ENCODE data around the gene VPS4B. TPM values are rescaled to one million over a fixed set of nuclear protein-coding genes. Genes with fewer than 3 reads are reported as not detected.

The VPS4B gene
- total RNA-seq, 1 donor from 2014 or later, result 50.8 TPM

DNA sequence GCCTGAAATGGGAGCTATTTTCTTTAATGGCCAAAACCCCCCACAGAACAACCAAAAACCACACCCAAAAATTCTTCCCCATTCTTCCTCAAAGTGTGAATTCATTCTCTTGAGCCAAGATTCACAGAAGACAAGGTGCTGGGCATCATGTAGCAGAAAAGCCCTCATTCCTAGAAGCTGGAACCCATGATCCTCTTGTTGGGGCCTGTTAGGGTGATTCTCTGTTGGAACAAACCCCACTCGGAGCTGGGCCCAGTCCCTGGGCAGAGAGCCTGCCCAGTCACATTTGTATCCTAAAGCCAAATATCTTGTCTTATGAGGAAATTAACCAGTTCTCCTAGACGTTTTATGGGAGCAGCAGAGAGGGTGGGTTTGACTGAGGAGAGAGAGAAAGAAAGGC, 22.8 kb upstream of the VPS4B start:
- intact Hi-C loops (cut with micrococcal nuclease), result no loop called here
- Mint-ChIP-seq H3K4me1 (no peaks in the 10 kb centered on the region), H3K27ac (no peak overlapping the region), H3K27me3 (peaks cover 7% of the 10 kb centered on the region), H3K36me3 (ENCODE audit: low read depth) (no peaks in the 10 kb centered on the region), H3K4me3 (no peak overlapping the region), H3K9me3 (no peaks in the 10 kb centered on the region)
- DNase-seq, result no peak

DNA sequence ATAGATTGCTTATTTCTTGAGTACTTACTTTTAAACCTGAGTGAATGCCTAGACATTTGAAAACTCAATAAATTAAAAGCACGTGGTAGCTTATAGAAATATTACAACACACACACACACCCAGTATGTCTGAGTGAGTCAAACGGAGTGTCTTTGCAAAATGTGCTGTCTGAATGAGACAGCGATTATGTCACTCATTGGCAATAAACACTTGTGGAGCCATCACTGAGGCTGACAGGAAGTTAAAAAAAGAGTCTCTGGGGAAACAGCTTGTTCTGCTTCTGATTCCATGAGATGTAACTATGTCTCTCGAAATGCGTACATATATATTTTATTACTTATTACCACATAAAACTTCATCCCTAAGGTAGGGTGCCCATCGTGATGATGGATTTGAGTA, 22.3 kb upstream of the VPS4B start:
- no peaks in the 10 kb centered on the region for H3K9me3 Mint-ChIP-seq
- H3K27me3 Mint-ChIP-seq, result peaks cover 10% of the 10 kb centered on the region
- H3K36me3 Mint-ChIP-seq (ENCODE audit: low read depth), result no peaks in the 10 kb centered on the region
- H3K4me1 Mint-ChIP-seq, result no peaks in the 10 kb centered on the region
- no peak overlapping the region for H3K4me3 Mint-ChIP-seq
- no peak for DNase-seq
- H3K27ac Mint-ChIP-seq, result no peak overlapping the region
- intact Hi-C loops (cut with micrococcal nuclease), result no loop called here

DNA sequence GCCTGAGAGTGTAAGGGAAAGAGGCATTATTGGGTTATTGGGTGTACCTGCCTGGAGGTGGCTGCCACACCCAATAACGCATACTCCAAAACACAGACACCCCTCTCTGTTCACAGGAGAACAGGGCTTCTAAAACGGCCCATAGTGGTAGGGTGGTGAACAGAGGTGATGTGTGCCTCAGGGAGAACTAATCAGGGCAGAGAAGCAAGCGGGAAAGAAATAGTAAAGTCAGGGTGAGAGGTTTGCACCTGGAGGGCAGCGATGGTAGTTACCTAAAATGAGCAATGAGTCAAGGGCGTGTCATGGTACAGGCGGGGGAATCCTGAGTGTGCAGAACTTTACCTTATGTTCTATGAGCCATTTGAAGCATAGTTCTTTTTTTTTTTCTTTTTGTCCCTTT, 21.6 kb upstream of the VPS4B start:
- no peak overlapping the region for H3K4me3 Mint-ChIP-seq
- H3K9me3 Mint-ChIP-seq, result no peaks in the 10 kb centered on the region
- H3K27ac Mint-ChIP-seq, result no peak overlapping the region
- intact Hi-C loops (cut with micrococcal nuclease), result no loop called here
- H3K36me3 Mint-ChIP-seq (ENCODE audit: low read depth), result no peaks in the 10 kb centered on the region
- H3K27me3 Mint-ChIP-seq, result peaks cover 14% of the 10 kb centered on the region
- DNase-seq, result no peak
- H3K4me1 Mint-ChIP-seq, result no peaks in the 10 kb centered on the region

DNA sequence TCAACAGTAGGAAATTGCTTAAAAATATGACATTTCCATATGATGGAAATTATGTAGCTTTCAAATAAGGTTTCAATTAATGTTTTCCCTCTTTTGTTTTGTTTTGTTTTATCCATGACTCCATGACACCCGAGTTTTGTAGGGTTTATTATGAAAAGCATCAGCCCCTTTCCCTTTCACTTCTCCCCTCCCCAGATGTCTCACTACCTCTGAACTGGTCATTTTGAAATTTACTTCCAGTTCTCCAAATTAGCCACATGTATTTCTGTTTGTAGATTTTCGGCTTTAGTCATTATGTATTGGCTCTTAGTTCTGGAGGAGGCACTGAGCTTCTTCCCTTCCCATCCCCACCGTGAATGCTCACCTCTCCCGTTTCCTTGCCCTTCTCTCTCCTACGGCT, 18.6 kb upstream of the VPS4B start:
- intact Hi-C loops (cut with micrococcal nuclease), result no loop called here
- Mint-ChIP-seq H3K4me3 (no peak overlapping the region), H3K27me3 (peaks cover 19% of the 10 kb centered on the region), H3K9me3 (no peaks in the 10 kb centered on the region), H3K36me3 (ENCODE audit: low read depth) (no peaks in the 10 kb centered on the region), H3K27ac (no peak overlapping the region), H3K4me1 (no peaks in the 10 kb centered on the region)
- no peak for DNase-seq

DNA sequence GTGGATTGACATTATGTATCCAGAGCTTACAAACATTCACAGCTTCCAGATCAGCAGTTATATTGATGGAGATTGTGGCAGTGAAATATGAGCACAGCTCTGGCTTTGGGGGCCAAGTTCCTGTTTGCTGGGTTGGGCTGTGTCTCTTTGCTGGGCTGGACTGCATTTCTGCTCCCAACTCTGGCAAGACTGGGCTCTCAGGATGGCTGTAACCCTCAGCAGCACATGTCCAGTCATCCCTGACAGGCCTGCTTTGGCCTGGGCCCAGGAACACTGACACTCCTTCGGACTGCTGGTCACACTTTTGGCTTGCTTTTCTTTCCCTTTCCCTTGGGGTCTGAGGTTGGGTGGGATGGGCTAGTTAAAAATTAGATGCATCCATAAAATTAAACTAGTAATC, 17.9 kb upstream of the VPS4B start:
- intact Hi-C loops (cut with micrococcal nuclease), result no loop called here
- H3K27ac Mint-ChIP-seq, result no peak overlapping the region
- H3K9me3 Mint-ChIP-seq, result no peaks in the 10 kb centered on the region
- H3K4me1 Mint-ChIP-seq, result no peaks in the 10 kb centered on the region
- no peak overlapping the region for H3K4me3 Mint-ChIP-seq
- no peaks in the 10 kb centered on the region for H3K36me3 Mint-ChIP-seq (ENCODE audit: low read depth)
- peaks cover 21% of the 10 kb centered on the region for H3K27me3 Mint-ChIP-seq
- no peak for DNase-seq

DNA sequence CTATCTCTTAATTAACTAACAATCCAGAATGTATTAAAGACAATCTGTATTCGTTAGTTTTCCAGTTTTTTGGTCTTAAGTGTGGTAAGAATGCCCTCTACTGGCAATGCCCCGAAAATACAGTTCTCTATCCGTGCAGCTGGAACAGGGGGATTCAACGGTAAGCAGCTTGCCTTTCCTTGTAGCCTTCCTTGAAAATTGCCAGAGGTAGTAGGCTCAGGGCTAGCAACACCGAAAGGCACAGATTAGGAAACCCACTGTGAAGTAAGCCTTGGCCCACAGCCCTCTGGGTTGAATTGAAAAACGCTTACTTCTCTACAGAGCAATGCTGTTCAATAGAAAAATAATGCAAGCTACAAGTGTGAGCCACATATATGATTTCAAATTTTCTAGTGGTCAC, 17.1 kb upstream of the VPS4B start:
- Mint-ChIP-seq H3K4me1 (no peaks in the 10 kb centered on the region), H3K27me3 (peaks cover 29% of the 10 kb centered on the region), H3K36me3 (ENCODE audit: low read depth) (no peaks in the 10 kb centered on the region), H3K27ac (no peak overlapping the region), H3K9me3 (no peaks in the 10 kb centered on the region), H3K4me3 (no peak overlapping the region)
- intact Hi-C loops (cut with micrococcal nuclease), result loop anchor here (1.0 to 2.0 kb wide), 6 partner anchors 17 to 725 kb away; partner anchors contain the start of genes KDSR, PHLPP1 and VPS4B
- peak; percentile 85 for DNase-seq

DNA sequence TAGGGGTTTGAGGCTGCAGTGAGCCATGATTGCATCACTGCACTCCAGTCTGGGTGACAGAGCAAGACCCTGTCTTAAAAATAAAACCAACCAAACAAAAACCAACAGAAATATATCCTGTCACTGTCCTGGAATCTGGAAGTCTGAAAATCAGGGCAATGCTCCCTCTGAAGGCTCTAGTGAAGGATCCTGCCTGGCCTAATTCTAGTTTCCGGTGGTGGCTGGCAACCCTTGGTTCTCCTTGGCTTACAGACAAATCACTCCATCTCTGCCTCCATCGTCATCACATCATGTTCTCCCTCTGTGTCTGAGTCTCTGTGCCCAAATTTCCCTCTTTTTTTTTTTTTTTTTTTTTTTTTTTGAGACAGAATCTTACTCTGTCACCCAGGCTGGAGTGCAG, 15.9 kb upstream of the VPS4B start:
- H3K4me3 Mint-ChIP-seq, result no peak overlapping the region
- H3K9me3 Mint-ChIP-seq, result no peaks in the 10 kb centered on the region
- H3K36me3 Mint-ChIP-seq (ENCODE audit: low read depth), result no peaks in the 10 kb centered on the region
- H3K4me1 Mint-ChIP-seq, result no peaks in the 10 kb centered on the region
- H3K27ac Mint-ChIP-seq, result no peak overlapping the region
- DNase-seq, result no peak
- peaks cover 39% of the 10 kb centered on the region for H3K27me3 Mint-ChIP-seq
- intact Hi-C loops (cut with micrococcal nuclease), result loop anchor here (2.0 kb wide), 3 partner anchors 71 to 723 kb away; partner anchors contain the start of genes KDSR and PHLPP1

DNA sequence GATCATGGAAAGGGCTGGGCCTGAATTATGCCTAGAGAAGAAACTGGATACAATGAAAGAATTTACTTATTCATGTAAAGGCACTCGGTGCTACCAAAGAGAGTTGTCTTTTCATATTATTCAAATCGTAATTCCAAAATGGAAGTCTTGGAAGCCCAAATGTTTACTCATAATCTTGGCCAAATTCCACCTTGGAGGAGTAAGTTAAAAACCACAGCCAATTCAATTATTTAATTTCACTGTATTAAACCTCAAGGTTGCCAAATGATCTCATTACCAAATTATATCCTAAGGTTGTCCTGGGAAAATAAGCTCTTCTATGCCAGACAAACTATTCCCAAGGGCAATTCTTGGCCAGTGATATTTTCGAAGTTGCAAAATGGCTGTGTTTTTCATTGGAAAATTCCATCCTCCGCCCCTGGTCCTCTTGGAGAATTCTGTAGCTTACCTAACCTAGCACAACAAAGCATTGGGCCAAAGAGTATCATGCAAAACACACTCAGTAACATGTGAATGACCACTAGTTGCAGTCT, 11.1 kb upstream of the VPS4B start:
- Mint-ChIP-seq H3K36me3 (ENCODE audit: low read depth) (no peaks in the 10 kb centered on the region), H3K4me1 (no peaks in the 10 kb centered on the region), H3K27ac (no peak overlapping the region), H3K27me3 (peaks cover 53% of the 10 kb centered on the region), H3K4me3 (no peak overlapping the region), H3K9me3 (no peaks in the 10 kb centered on the region)
- no peak for DNase-seq
- intact Hi-C loops (cut with micrococcal nuclease), result no loop called here

DNA sequence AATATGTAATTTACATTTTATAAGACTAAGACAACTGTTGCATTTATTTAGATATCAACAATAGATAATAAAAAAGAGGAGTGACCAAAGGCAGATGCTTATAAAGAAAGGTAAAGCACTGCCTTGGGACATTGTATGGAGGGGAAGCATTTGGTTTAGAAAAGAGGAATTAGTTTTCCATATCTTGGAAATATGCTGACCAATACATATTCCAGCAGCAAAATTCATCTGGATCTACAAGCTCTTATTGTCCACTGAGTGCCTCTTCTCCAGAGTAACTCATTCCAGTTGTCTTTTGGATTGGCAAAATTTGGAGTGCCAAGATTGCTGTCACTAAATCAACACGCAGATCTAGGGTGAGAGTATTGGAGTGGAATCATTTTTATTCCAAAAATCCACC, 8.9 kb upstream of the VPS4B start:
- no peaks in the 10 kb centered on the region for H3K36me3 Mint-ChIP-seq (ENCODE audit: low read depth)

DNA sequence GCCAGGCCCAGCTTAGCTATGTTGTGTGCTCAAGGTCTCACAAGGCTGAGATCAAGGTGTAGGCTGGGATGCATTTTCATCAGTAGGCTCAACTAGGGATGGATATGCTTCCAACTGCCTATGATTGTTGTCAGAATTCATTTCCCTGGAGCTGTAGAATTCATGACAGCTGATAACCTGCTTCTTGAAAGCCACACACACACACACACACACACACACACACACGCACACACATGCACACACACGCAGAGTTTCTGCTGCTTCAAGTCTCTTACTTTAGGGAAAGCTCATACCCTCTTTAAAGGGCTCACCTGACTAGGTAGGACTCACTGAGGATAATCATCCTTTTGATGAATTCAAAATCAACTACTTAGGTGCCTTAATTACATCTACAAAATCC, 8.2 kb upstream of the VPS4B start:
- H3K36me3 Mint-ChIP-seq (ENCODE audit: low read depth), result no peaks in the 10 kb centered on the region
- intact Hi-C loops (cut with micrococcal nuclease), result no loop called here
- H3K4me3 Mint-ChIP-seq, result no peak overlapping the region
- no peaks in the 10 kb centered on the region for H3K9me3 Mint-ChIP-seq
- no peak overlapping the region for H3K27ac Mint-ChIP-seq
- peaks cover 2% of the 10 kb centered on the region for H3K4me1 Mint-ChIP-seq
- H3K27me3 Mint-ChIP-seq, result peaks cover 47% of the 10 kb centered on the region
- DNase-seq, result no peak

More for the DNA sequence above, 8.9 kb upstream of the VPS4B start:
- Mint-ChIP-seq H3K4me1 (peaks cover 2% of the 10 kb centered on the region), H3K27ac (no peak overlapping the region), H3K9me3 (no peaks in the 10 kb centered on the region), H3K27me3 (peaks cover 49% of the 10 kb centered on the region), H3K4me3 (no peak overlapping the region)
- intact Hi-C loops (cut with micrococcal nuclease), result no loop called here
- no peak for DNase-seq

DNA sequence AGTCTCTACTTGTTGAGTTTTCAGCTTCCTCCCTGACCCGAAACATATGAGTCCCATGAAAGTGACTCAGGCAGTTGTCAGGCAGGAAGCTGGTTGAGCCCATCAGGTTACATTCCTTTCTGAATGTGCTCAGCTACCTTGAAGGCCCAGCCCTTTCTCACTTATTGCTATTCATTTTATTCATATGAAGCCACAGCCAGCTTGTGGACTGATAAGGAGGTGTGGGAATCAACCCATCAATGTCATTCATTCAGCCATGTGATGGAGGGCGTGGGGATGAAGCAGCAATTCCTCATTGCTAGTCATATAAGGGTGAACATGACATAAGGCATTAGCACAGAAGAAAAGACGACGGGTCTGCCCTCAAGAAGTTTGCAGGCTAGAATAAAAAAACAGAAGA, 5.3 kb upstream of the VPS4B start:
- Mint-ChIP-seq H3K36me3 (ENCODE audit: low read depth) (peaks cover 2% of the 10 kb centered on the region), H3K9me3 (no peaks in the 10 kb centered on the region), H3K4me3 (no peak overlapping the region), H3K27ac (no peak overlapping the region), H3K4me1 (peaks cover 13% of the 10 kb centered on the region), H3K27me3 (peaks cover 25% of the 10 kb centered on the region)
- intact Hi-C loops (cut with micrococcal nuclease), result no loop called here
- no peak for DNase-seq

DNA sequence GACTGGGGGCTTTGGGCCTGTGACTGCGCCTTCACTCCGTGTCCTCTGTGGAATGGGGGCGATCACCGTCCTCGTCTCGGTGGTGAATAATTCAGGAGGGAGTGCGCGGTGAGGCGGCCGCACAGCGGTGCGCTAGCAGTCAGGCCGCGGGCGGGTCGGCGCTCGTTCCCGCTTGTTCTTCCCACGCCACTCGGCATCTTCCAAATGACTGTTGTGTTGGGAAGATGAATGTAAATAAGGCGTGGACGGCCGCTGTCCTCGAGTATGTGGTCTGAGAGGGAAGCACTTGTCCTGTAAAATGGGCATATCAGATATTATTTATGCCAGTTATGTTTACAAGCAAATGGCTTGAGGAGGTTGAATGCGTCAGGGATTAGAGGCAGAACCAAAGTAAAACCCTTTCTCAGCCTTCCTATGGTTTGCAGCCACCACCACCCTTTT, 608 bp upstream of the VPS4B start:
- Mint-ChIP-seq H3K36me3 (ENCODE audit: low read depth) (peaks cover 20% of the 10 kb centered on the region), H3K27me3 (peaks cover 2% of the 10 kb centered on the region), H3K4me3 (peak overlapping the region; percentile 98), H3K4me1 (peaks cover 29% of the 10 kb centered on the region), H3K27ac (peak overlapping the region; percentile 92), H3K9me3 (no peaks in the 10 kb centered on the region)
- DNase-seq, result no peak
- intact Hi-C loops (cut with micrococcal nuclease), result loop anchor here (1.0 to 5.0 kb wide), 12 partner anchors 12 to 1236 kb away; partner anchors contain the start of genes KDSR, PHLPP1, PIGN and RELCH

DNA sequence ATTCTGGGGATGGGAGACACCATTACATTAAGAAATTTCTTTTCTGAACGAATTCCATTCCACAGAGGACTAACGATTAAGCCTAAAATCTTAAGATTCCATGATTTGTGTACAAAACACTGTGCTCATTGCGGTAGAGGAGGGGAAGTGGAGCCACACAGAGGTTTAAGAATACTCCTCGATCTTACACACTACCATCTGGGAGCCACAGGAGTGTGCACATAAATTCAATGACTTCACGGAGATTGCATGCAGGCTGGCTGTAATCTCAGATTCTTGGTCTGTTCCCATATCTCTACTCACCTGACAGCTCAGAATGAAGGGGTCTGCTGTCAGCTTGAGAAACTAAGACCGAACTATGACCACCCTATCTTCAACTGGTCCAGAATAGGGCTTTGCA, 762 bp downstream of the VPS4B start:
- H3K36me3 Mint-ChIP-seq (ENCODE audit: low read depth), result peaks cover 20% of the 10 kb centered on the region
- peaks cover 27% of the 10 kb centered on the region for H3K4me1 Mint-ChIP-seq
- peaks cover 2% of the 10 kb centered on the region for H3K27me3 Mint-ChIP-seq

DNA sequence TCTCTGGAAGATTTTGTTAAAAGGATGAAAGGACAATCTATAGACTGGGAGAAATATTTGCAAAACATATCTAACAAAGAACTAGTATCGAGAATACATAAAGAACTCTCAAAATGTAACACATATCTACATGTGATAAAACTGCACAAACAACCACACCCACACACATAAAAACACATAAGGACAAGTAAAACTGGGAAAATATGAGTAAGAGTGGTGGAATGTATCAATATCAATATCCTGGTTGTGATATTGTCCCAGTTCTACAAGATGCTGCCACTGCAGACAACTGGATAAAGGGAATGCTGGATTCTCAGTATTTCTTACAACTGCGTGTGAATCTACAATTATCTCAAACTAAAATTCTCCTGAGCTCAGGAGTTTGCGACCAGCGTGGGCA, 9.3 kb downstream of the VPS4B start:
- peaks cover 41% of the 10 kb centered on the region for H3K36me3 Mint-ChIP-seq (ENCODE audit: low read depth)
- no peak overlapping the region for H3K4me3 Mint-ChIP-seq
- peak overlapping the region; percentile 5 for H3K27ac Mint-ChIP-seq
- H3K27me3 Mint-ChIP-seq, result no peaks in the 10 kb centered on the region
- H3K9me3 Mint-ChIP-seq, result no peaks in the 10 kb centered on the region
- intact Hi-C loops (cut with micrococcal nuclease), result no loop called here
- no peak for DNase-seq
- peaks cover 41% of the 10 kb centered on the region for H3K4me1 Mint-ChIP-seq

More for the DNA sequence above, 762 bp downstream of the VPS4B start:
- peak overlapping the region; percentile 92 for H3K27ac Mint-ChIP-seq
- intact Hi-C loops (cut with micrococcal nuclease), result loop anchor here (5.0 kb wide), 5 partner anchors 209 to 704 kb away; partner anchors contain the start of gene PHLPP1
- no peak for DNase-seq
- peak overlapping the region; percentile 98 for H3K4me3 Mint-ChIP-seq
- H3K9me3 Mint-ChIP-seq, result no peaks in the 10 kb centered on the region

DNA sequence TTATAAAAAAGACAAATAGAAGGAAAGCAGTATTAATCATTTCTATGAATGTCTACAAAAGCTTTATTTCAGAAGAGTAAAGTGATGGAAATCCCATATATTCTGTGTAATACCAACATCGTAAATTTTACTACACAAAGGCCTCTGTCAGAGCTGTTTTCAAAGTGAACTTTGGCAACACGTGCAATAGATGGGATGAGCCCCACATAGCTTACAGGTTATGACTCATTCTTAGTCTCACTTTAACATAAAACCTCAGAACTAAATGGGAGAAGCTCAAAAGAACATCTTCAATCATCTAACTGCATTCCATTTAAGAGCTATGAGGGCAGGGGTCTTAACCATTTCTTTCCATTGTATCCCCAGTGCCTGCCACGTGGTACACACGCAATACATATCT, 11.5 kb downstream of the VPS4B start:
- H3K4me3 Mint-ChIP-seq, result peak overlapping the region; percentile 9
- H3K4me1 Mint-ChIP-seq, result peaks cover 45% of the 10 kb centered on the region
- H3K27ac Mint-ChIP-seq, result peak overlapping the region; percentile 48
- intact Hi-C loops (cut with micrococcal nuclease), result loop anchor here (1.0 kb wide), 1 partner anchor 12 kb away; the partner anchor contains the start of gene VPS4B
- H3K27me3 Mint-ChIP-seq, result no peaks in the 10 kb centered on the region
- peaks cover 54% of the 10 kb centered on the region for H3K36me3 Mint-ChIP-seq (ENCODE audit: low read depth)
- no peak for DNase-seq
- no peaks in the 10 kb centered on the region for H3K9me3 Mint-ChIP-seq
